GM12878 (cell line): ENCODE data around the gene NDUFV3.

Experiments used
- CREB1 ChIP-seq: IDR thresholded peaks from 2 replicates; pipeline ENCODE4 v1.6.1; 2012; ENCODE audit warnings: low read depth, mild to moderate bottlenecking, inconsistent platforms
- NBN ChIP-seq: fragments of 450-650 bp; IDR thresholded peaks from 2 replicates; pipeline ENCODE4 v1.6.1; 2016
- POLR2A ChIP-seq: IDR thresholded peaks from 2 replicates; pipeline ENCODE4 v1.6.1; 2011; ENCODE audit warnings: low read depth, mild to moderate bottlenecking, low read length
- RCOR1 ChIP-seq: conservative IDR thresholded peaks from 2 replicates; pipeline ENCODE4 v1.6.1; 2012; ENCODE audit warnings: low read depth, low read length, improper control_type of control experiment

DNA sequence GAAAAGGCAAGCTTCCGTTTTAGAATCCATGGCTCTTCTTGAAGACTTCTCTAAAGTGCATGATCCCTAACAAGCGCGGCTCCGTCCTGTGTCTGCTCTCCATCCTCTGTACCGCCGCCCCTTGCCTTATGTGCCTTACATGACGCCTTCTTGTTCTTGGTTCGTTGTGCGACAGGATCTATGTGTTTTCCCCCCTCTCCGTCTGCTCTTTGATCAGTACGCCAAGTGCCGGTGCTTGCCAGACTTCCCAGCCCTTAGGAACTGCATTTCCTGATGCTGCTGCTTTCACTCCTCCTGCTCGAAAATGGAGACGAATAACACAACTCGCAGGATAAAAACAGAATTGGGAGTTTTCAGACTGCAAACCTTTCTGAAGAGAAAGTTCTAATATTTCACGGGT is 13.1 kb downstream of the NDUFV3 start:
- no peak for TF ChIP-seq CREB1
- no peak for TF ChIP-seq POLR2A
- TF ChIP-seq RCOR1, result no peak
- TF ChIP-seq NBN, result no peak
